Stimulated activated effector memory CD8-positive, alpha-beta T cell treated with anti-CD3 and anti-CD28 coated beads, Interleukin-12 subunit alpha, Interleukin-12 subunit beta, amount 100 ng/mL, for 72 hours (primary cell): ENCODE measurements around the gene IRF5.

Source experiments
- ATAC-seq: fragments of 150-1000 bp; cut with Tn5 transposase; 2 replicates; pipeline ENCODE4 v1.10.0; 2021
- DNase-seq, 2 donors: peaks; one replicate each; pipeline ENCODE4 v3.0.0; 2021 to 2022; ENCODE audit warnings: low spot score in 2 of 2
- H3K27ac Mint-ChIP-seq: one replicate; pipeline ENCODE4 v1.8.0; 2022; ENCODE audit warnings: mild to moderate bottlenecking, mixed read lengths
- H3K36me3 Mint-ChIP-seq: one replicate; pipeline ENCODE4 v1.8.0; 2022; ENCODE audit warnings: mild to moderate bottlenecking, mixed read lengths
- H3K4me1 Mint-ChIP-seq: one replicate; pipeline ENCODE4 v1.8.0; 2022; ENCODE audit warnings: mixed read lengths
- H3K4me3 Mint-ChIP-seq: one replicate; pipeline ENCODE4 v1.8.0; 2022; ENCODE audit warnings: mild to moderate bottlenecking, mixed read lengths
- H3K9me3 Mint-ChIP-seq: one replicate; pipeline ENCODE4 v1.8.0; 2022; ENCODE audit warnings: mixed read lengths

The IRF5 gene

DNA sequence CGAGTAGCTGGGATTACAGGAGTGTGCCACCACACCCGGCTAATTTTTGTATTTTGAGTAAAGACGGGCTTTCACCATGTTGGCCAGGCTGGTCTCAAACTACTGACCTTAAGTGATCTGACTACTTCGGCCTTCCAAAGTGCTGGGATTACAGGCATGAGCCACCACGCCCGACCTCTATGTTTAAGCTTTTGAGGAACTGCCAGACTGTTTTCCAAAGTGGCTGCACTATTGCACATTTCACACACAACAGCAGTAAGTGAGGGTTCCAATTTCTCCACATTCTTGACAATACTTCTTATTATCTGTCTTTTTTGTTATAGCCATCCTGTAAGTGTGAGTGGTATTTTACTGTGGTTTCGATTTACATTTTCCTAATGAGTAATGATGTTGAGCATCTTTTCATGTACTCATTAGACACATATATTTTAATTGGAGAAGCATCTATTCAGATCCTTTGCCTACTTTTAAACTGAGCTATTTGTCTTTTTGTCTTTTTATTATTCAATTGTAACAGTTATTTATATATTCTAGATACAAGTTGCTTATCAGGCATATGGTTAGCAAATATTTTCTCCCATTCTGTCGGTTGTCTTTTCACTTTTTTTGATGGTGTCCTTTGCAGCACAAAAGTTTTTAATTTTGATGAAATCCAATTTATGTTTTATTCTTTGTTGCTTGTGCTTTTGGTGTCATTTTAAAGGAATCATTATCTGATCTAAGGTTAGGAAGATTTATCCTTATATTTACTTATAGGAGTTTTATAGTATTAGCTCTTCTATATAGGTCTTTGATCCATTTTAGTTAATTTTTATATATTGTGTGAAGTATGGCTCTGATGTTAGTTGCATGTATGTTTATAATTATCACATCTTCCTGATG, 12.8 kb upstream of the IRF5 start:
- Mint-ChIP-seq H3K4me1 (no peaks in the 10 kb centered on the region), H3K9me3 (no peaks in the 10 kb centered on the region), H3K27ac (no peak overlapping the region), H3K36me3 (no peaks in the 10 kb centered on the region), H3K4me3 (no peak overlapping the region)
- DNase-seq = no peak
- ATAC-seq = no peak

- DNase-seq (no peak), ATAC-seq (no peak)
- no peaks in the 10 kb centered on the region for H3K9me3 Mint-ChIP-seq
- no peak overlapping the region for H3K4me3 Mint-ChIP-seq
- H3K4me1 Mint-ChIP-seq = peaks cover 11% of the 10 kb centered on the region
- no peaks in the 10 kb centered on the region for H3K36me3 Mint-ChIP-seq
- H3K27ac Mint-ChIP-seq = no peak overlapping the region
Measured at GRCh38 chr7:128928159-128928813, 9.4 kb upstream of the IRF5 start.

DNA sequence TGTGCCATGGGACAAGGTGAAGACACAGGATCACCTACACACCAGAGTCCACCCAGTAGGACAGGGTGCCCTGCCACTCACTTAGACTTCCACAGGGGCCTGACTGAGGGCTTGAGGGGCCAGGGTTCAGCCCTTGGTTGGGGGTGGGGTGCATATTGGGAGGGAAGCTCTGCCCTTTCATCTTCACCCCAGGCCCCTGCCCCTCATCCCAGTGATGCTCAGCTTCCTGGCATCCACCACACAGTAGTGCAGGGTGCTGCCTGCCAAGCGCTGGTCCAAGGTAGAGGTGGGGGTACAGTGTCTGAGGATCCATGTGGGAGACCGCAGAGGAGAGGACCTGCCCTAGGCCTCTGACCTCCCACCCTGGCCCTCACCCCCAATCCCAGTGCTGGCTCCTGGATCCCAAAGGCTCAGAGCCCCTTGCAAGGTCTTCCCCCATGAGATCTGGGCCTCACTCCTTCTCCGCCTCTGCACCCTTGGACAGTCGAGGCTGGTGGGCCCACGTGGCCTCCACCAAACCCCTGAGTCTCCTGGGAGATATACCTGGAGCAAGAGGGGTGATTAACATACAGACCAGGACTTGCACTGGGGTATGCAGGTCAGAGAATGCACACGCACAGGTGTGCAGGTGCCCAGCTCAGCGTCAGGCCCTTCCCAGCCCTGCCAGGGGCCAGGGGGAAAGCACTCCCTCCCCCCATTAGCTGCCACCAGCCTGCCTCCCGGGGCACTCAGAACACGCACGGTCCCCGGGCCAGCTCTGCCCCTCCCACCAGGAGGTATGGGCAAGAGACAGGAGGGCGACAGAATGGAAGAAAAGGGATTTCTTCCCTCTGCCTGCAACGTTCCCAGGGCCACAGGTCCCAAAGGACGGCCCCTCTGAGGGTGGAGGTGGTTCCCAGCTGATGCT, 8.6 kb upstream of the IRF5 start:
- H3K4me3 Mint-ChIP-seq = no peak overlapping the region
- peaks cover 16% of the 10 kb centered on the region for H3K4me1 Mint-ChIP-seq
- DNase-seq = no peak
- no peaks in the 10 kb centered on the region for H3K36me3 Mint-ChIP-seq
- H3K27ac Mint-ChIP-seq = no peak overlapping the region
- no peak for ATAC-seq
- no peaks in the 10 kb centered on the region for H3K9me3 Mint-ChIP-seq

DNA sequence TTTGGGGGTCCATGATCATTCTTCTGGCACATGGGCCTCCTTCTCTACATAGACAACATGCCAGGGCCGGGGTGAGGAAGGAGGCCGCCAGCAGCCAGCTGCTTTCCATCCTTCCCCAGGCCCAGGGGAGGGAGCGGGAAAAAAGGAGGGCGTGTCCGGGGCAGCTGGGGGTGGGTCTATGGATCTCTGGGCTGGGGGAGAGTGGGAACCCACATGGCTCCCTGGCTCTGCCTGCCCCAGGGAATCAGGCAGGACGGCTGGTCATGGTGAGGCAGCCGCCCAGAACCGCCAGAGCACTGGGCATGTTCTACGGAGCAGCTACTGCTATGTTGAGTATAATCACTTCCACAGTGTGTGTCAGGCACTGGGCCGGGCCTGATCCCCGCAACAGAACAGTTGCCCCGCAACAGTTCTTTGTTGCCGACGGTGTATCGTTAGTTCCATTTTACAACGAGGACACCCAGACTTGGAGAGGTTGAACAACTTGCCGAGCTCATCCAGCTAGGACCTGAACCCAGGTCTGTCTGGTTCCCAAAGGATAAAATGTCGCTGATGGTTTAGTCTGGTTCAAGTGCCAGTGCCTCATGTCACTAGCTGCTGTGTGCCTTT, 6.4 kb upstream of the IRF5 start:
- H3K4me3 Mint-ChIP-seq = no peak overlapping the region
- H3K4me1 Mint-ChIP-seq = peaks cover 16% of the 10 kb centered on the region
- no peak overlapping the region for H3K27ac Mint-ChIP-seq
- no peaks in the 10 kb centered on the region for H3K9me3 Mint-ChIP-seq
- DNase-seq (no peak), ATAC-seq (no peak)
- H3K36me3 Mint-ChIP-seq = no peaks in the 10 kb centered on the region

DNA sequence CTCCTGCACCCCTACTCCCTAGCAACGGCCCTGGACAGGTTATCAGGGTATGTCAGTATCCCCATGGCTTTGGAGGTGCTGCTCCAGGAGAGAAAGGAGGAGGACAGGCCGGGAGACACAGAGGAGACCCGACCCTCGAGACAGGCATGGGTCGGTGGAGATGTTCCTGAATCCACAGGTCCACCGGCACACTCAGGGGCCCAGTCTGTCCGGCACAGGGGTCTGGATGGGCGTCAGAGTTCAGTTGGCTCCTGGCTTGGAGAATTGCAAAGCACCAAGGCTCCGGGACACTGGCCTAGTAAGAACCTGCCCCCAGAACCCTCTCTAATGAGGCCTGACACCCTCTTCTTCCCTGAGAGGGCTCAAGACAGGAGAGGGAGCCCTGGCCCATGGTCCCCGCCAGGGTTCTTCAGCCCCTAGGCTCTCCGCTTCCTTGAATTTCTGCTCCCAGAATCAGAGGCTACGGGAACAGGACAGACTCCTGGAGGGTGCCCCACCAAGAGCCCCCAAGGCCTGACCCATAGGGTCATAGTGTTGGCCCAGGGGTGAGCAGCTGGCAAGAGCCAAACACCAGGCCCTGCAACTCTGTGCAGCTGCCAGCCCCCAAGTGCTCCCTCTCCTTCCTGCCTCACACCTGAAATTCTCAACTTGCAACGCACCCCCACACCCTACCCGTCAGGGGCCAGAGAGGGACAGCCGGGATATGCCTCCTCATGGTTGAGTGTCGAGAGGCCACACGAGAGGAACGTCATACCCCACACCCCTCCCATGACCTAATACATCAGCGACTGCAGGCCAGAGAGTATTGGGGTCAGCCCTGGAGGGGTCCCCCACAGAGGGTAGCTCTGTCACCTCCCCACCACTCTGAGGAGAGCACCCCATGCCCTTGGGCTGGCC, 5.5 kb upstream of the IRF5 start:
- Mint-ChIP-seq H3K9me3 (no peaks in the 10 kb centered on the region), H3K4me3 (no peak overlapping the region), H3K4me1 (peaks cover 21% of the 10 kb centered on the region), H3K27ac (peak overlapping the region; percentile 92), H3K36me3 (peaks cover 5% of the 10 kb centered on the region)
- DNase-seq = no peak
- ATAC-seq = no peak

- H3K4me1 Mint-ChIP-seq = peaks cover 24% of the 10 kb centered on the region
- peak overlapping the region; percentile 63 for H3K4me3 Mint-ChIP-seq
- no peak for ATAC-seq
- H3K9me3 Mint-ChIP-seq = no peaks in the 10 kb centered on the region
- peak overlapping the region; percentile 92 for H3K27ac Mint-ChIP-seq
- DNase-seq = no peak
- H3K36me3 Mint-ChIP-seq = peaks cover 5% of the 10 kb centered on the region
Measured at GRCh38 chr7:128932862-128933179, 4.9 kb upstream of the IRF5 start.

- peak; percentile 76 for ATAC-seq
- Mint-ChIP-seq H3K27ac (peak overlapping the region; percentile 92), H3K36me3 (peaks cover 8% of the 10 kb centered on the region), H3K9me3 (no peaks in the 10 kb centered on the region), H3K4me3 (peak overlapping the region; percentile 63), H3K4me1 (peaks cover 25% of the 10 kb centered on the region)
- no peak for DNase-seq
Measured at GRCh38 chr7:128933180-128933891, 4.4 kb upstream of the IRF5 start.

GRCh38 chr7:128934361-128935341, 3.1 kb upstream of the IRF5 start:
- Mint-ChIP-seq H3K36me3 (peaks cover 11% of the 10 kb centered on the region), H3K27ac (peak overlapping the region; percentile 48), H3K4me3 (no peak overlapping the region), H3K4me1 (peaks cover 32% of the 10 kb centered on the region), H3K9me3 (no peaks in the 10 kb centered on the region)
- ATAC-seq (no peak), DNase-seq (no peak)

DNA sequence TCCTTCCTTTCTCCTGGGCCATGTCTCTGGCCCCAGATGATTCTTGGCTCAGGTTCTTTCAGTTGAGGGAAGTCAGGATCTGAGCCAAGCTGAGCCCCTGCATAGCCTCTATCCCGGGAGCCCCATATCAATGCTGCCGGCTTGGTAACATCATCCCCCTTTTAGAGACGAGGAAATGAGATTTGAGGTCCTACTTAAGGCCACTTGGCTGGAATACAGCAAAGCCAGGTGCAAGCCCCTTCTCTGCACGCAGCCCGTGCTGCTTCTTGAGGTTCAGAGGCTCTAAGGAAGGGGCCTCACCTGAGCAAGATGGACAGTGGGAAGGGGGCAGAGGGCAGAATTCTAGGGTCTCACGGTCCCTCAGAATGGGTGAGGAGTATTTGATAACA, 2.4 kb upstream of the IRF5 start:
- no peak for DNase-seq
- no peak for ATAC-seq
- peaks cover 11% of the 10 kb centered on the region for H3K36me3 Mint-ChIP-seq
- H3K4me3 Mint-ChIP-seq = no peak overlapping the region
- H3K27ac Mint-ChIP-seq = peak overlapping the region; percentile 48
- peaks cover 39% of the 10 kb centered on the region for H3K4me1 Mint-ChIP-seq
- no peaks in the 10 kb centered on the region for H3K9me3 Mint-ChIP-seq

- Mint-ChIP-seq H3K27ac (peak overlapping the region; percentile 88), H3K4me1 (peaks cover 52% of the 10 kb centered on the region), H3K36me3 (peaks cover 21% of the 10 kb centered on the region), H3K9me3 (no peaks in the 10 kb centered on the region), H3K4me3 (peak overlapping the region; percentile 87)
- ATAC-seq (no peak), DNase-seq (no peak)
Measured at GRCh38 chr7:128936798-128937197, 929 bp upstream of the IRF5 start.

DNA sequence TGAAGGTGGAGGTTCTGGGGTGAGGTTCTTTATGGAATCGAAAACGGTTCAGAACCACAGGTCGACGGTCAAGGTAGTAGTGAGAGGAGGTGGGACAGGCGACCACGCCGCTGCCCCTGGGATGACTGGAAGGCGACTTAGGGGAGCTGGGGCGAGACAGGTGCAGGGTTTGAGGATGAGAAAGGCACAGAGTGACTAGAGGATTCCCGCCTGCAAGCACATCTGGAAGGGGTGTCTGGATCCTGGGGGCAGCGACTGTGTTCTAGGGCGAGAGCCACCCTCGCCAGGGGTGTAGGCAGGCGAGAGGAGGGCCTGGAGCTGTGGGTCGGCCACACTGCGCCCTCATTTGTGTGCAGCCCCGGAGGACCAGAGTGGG, 468 bp upstream of the IRF5 start:
- peaks cover 52% of the 10 kb centered on the region for H3K4me1 Mint-ChIP-seq
- peak overlapping the region; percentile 87 for H3K4me3 Mint-ChIP-seq
- peaks cover 21% of the 10 kb centered on the region for H3K36me3 Mint-ChIP-seq
- ATAC-seq (no peak), DNase-seq (no peak)
- H3K27ac Mint-ChIP-seq = peak overlapping the region; percentile 88
- H3K9me3 Mint-ChIP-seq = no peaks in the 10 kb centered on the region

- ATAC-seq (peak; percentile 37), DNase-seq (no peak)
- peaks cover 34% of the 10 kb centered on the region for H3K36me3 Mint-ChIP-seq
- H3K9me3 Mint-ChIP-seq = no peaks in the 10 kb centered on the region
- peak overlapping the region; percentile 88 for H3K27ac Mint-ChIP-seq
- H3K4me3 Mint-ChIP-seq = peak overlapping the region; percentile 87
- H3K4me1 Mint-ChIP-seq = peaks cover 38% of the 10 kb centered on the region
Measured at GRCh38 chr7:128938544-128939074, 882 bp downstream of the IRF5 start.
